GM12892 (cell line): Measurements from ENCODE around the gene MYH14.

ENCODE experiments used
- POLR2A ChIP-seq: IDR thresholded peaks from 2 replicates; pipeline ENCODE4 v1.6.1; 2011; ENCODE audit warnings: low read depth, low read length, control low read depth
- TAF1 ChIP-seq: IDR thresholded peaks from 2 replicates; pipeline ENCODE4 v1.6.1; 2011; ENCODE audit warnings: low read depth, mild to moderate bottlenecking, control low read depth, low read length, borderline replicate concordance

GRCh38 chr19:50326101-50326664 lies 122.8 kb downstream of the MYH14 start:
- TF ChIP-seq POLR2A: no peak
- TF ChIP-seq TAF1: no peak
